ENCODE measurements around the gene CASZ1.

DNA sequence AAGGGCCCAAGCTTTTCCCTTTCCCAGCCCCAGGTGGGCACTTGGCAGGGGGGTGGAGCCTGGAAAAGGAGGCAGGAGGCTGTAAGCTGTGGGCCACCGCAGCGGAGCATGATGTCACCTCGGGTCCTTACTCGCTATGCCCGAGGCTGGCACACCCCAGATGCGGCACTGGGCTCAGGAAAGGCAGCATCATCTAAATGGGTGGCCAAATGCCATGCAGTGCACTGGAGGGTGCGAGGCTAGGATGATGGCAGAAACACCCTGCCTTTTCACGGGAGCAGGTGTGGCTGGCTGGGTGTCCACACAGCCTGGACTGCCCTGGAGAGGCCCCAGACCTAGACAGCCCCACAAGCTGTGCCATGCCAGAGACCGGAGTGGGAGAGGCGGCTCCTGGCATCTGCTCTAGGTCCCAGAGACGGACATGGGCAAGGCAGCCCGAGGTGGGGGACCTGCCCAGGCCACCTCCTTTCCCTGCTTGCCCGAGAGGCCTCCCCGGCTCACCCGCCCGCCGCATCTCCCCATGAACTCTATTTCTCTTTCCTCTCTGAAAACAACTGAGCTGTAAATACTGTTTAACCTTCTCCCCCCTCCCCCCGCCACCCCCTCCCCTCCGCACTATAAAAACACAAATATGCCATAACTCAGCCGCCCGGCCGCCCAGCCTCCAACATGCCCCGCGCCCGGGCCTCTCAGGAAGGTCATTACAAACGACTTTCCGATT, 124.7 kb downstream of the CASZ1 start:
- no peak for TF ChIP-seq MTA2 (IDR thresholded peaks at IDR 0.05; ENCODE audit: low read depth)
- TF ChIP-seq, protein P1, sequence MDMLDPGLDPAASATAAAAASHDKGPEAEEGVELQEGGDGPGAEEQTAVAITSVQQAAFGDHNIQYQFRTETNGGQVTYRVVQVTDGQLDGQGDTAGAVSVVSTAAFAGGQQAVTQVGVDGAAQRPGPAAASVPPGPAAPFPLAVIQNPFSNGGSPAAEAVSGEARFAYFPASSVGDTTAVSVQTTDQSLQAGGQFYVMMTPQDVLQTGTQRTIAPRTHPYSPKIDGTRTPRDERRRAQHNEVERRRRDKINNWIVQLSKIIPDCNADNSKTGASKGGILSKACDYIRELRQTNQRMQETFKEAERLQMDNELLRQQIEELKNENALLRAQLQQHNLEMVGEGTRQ (CRISPR knock-in tag; IDR thresholded peaks at IDR 0.05), result no peak
- no peak for TF ChIP-seq KDM1A (IDR thresholded peaks at IDR 0.05)
